ENCODE results near the gene GDPD4.
A peak's percentile ranks its signal among the peaks of the same experiment; 100 is the strongest.

Gene GDPD4

GRCh38 chr11:77278595-77279506, 22.6 kb downstream of the GDPD4 start:
- DNase-seq (ENCODE audit: insufficient read length, low spot score) (no peak), FAIRE-seq (peak; percentile 89)
- no peak for TF ChIP-seq POLR2A (IDR thresholded peaks at IDR 0.05; ENCODE audit: low read depth, low read length)

GRCh38 chr11:77276271-77276670, 25.2 kb downstream of the GDPD4 start:
- no peak for TF ChIP-seq POLR2A (IDR thresholded peaks at IDR 0.05; ENCODE audit: low read depth, low read length)
- FAIRE-seq (no peak), DNase-seq (ENCODE audit: insufficient read length, low spot score) (no peak)

GRCh38 chr11:77270921-77271320, 30.6 kb downstream of the GDPD4 start:
- DNase-seq (ENCODE audit: insufficient read length, low spot score) (no peak), FAIRE-seq (no peak)
- TF ChIP-seq POLR2A (IDR thresholded peaks at IDR 0.05; ENCODE audit: low read depth, low read length), result no peak

- TF ChIP-seq POLR2A (IDR thresholded peaks at IDR 0.05; ENCODE audit: low read depth, low read length), result no peak
- FAIRE-seq, result no peak
These were observed 31.9 kb downstream of the GDPD4 start for GRCh38 chr11:77269484-77270123.

GRCh38 chr11:77267962-77268361, 33.5 kb downstream of the GDPD4 start:
- no peak for TF ChIP-seq POLR2A (IDR thresholded peaks at IDR 0.05; ENCODE audit: low read depth, low read length)
- no peak for FAIRE-seq
- DNase-seq (ENCODE audit: insufficient read length, low spot score), result no peak

More at GRCh38 chr11:77269484-77270123, 31.9 kb downstream of the GDPD4 start:
- DNase-seq (ENCODE audit: insufficient read length, low spot score), result no peak

GRCh38 chr11:77266766-77267165, 34.7 kb downstream of the GDPD4 start:
- DNase-seq (ENCODE audit: insufficient read length, low spot score), result no peak
- TF ChIP-seq POLR2A (IDR thresholded peaks at IDR 0.05; ENCODE audit: low read depth, low read length), result no peak
- no peak for FAIRE-seq

GRCh38 chr11:77262803-77263202, 38.7 kb downstream of the GDPD4 start:
- FAIRE-seq (no peak), DNase-seq (ENCODE audit: insufficient read length, low spot score) (no peak)
- TF ChIP-seq POLR2A (IDR thresholded peaks at IDR 0.05; ENCODE audit: low read depth, low read length), result no peak

GRCh38 chr11:77259641-77260040, 41.8 kb downstream of the GDPD4 start:
- DNase-seq (ENCODE audit: insufficient read length, low spot score), result no peak
- TF ChIP-seq POLR2A (IDR thresholded peaks at IDR 0.05; ENCODE audit: low read depth, low read length), result no peak
- FAIRE-seq, result no peak

GRCh38 chr11:77253690-77254089, 47.8 kb downstream of the GDPD4 start:
- FAIRE-seq (no peak), DNase-seq (ENCODE audit: insufficient read length, low spot score) (no peak)
- TF ChIP-seq POLR2A (IDR thresholded peaks at IDR 0.05; ENCODE audit: low read depth, low read length), result no peak

GRCh38 chr11:77252555-77253270, 48.8 kb downstream of the GDPD4 start:
- DNase-seq (ENCODE audit: insufficient read length, low spot score) (no peak), FAIRE-seq (no peak)
- TF ChIP-seq POLR2A (IDR thresholded peaks at IDR 0.05; ENCODE audit: low read depth, low read length), result no peak

GRCh38 chr11:77250881-77251640, 50.4 kb downstream of the GDPD4 start:
- no peak for TF ChIP-seq POLR2A (IDR thresholded peaks at IDR 0.05; ENCODE audit: low read depth, low read length)
- DNase-seq (ENCODE audit: insufficient read length, low spot score) (no peak), FAIRE-seq (peak; percentile 80)

- no peak for TF ChIP-seq POLR2A (IDR thresholded peaks at IDR 0.05; ENCODE audit: low read depth, low read length)
- FAIRE-seq, result peak; percentile 48
- no peak for DNase-seq (ENCODE audit: insufficient read length, low spot score)
These were observed 52.1 kb downstream of the GDPD4 start for GRCh38 chr11:77249427-77249826.

GRCh38 chr11:77244277-77245027, 57.0 kb downstream of the GDPD4 start:
- FAIRE-seq (peak; percentile 81), DNase-seq (ENCODE audit: insufficient read length, low spot score) (peak; percentile 14)
- no peak for TF ChIP-seq POLR2A (IDR thresholded peaks at IDR 0.05; ENCODE audit: low read depth, low read length)
